Activated CD4-positive, alpha-beta T cell treated with anti-CD3 and anti-CD28 coated beads, Interleukin-2, amount 50 U/mL, for 24 hours (primary cell): ENCODE measurements around the gene POU3F3.

Source experiments
- DNase-seq, 2 donors: peaks; one replicate each; pipeline ENCODE4 v3.0.0-alpha.2; 2020; ENCODE audit warnings: low read depth in 1 of 2, low spot score in 1 of 2

The POU3F3 gene

DNA sequence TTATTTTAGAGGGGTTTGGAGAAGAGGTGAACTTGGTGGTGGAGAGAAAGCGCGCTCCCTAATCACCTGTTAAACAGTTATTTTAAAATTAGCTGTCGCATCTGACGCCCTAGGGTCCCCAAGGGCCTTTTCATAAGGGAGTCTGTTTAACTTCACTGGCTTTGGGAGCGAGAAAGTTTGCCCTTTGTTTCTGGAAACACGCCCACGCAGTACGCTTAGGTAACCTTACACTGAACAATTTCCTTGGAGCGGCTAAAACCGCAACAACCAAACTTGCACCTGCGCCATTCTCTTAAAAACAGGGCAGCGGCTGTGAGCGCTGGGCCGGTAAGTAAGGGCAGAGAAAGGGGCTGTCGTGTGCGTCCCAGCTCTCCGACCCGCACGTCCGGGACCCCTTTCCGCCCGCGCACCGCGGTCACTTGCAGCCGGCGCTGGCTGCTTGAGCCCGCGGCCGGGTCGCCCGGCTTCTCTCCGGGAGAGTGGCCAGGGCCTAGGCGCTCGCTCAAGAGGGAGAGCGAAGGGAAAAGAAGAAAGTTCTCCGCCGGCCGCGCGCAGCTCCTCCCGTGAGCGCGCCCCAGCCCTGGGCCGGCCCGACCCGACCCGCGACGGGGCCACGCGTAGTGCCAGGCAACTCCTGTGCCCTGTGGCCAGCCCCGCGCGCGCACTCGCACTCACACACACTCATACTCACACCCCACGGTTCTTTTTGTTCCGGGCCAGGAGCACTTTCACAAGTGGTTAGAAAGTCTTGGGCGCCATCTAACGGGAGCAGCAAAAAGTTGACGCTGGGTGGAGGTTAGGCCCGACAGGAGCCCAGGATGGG lies 19.2 kb downstream of the POU3F3 start:
- peak in 1 of 2 donors; percentile 35 for DNase-seq

DNA sequence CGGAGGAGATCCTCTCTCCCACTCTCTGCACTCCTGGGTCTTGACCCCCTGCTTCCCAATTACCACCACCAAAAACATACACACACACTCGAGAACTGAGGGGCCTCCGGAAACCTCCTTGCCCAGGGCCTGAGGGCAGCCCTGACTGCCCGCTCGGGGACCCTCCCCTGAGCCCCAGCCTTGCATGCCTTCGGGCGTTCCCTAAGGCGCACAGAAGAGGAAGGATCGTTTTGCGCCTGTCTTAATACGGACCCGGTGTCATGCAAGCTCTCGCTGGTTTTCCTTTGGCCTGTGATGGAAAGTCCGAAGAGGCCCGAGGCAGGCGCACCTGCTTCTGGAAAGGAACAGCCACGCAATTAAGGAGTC lies 19.8 kb downstream of the POU3F3 start:
- no peak for DNase-seq

DNA sequence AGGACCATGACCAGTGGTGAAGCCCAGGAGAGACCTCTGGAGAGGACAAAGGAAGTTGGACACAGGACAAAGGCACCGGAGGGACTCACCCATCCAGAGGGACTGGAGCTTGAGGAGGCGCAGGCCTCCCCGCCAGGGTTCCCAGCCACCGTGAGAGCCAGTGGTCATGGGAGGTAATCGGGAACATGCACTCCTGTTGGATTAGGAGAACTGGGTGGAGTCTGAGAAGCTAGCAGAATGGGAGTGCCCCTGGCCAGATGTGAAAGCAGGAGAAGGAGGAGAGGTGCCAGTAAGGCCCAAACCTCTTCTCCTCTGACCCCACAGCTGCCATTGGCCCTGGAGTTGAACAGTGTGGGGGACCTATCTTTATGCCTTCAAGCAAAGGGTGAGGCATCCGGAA lies 20.3 kb downstream of the POU3F3 start:
- DNase-seq: no peak

DNA sequence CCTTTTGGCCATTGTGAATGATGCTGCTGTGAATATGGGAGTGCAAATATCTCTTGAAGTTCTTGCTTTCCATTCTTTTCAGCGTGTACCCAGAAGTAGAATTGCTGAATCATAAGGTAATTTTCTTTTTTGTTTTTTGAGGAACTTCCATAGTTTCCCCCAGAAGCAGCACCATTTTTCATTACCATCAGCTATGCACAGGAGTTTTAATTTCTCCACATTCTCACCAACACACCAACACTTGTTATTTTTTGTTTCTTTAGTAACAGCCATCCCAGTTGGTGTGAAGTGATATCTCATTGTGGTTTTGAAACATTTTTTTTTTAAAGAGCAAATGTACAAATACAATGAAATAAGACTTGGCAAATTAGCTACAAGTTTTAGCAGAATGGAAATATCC lies 21.3 kb downstream of the POU3F3 start:
- DNase-seq: no peak

DNA sequence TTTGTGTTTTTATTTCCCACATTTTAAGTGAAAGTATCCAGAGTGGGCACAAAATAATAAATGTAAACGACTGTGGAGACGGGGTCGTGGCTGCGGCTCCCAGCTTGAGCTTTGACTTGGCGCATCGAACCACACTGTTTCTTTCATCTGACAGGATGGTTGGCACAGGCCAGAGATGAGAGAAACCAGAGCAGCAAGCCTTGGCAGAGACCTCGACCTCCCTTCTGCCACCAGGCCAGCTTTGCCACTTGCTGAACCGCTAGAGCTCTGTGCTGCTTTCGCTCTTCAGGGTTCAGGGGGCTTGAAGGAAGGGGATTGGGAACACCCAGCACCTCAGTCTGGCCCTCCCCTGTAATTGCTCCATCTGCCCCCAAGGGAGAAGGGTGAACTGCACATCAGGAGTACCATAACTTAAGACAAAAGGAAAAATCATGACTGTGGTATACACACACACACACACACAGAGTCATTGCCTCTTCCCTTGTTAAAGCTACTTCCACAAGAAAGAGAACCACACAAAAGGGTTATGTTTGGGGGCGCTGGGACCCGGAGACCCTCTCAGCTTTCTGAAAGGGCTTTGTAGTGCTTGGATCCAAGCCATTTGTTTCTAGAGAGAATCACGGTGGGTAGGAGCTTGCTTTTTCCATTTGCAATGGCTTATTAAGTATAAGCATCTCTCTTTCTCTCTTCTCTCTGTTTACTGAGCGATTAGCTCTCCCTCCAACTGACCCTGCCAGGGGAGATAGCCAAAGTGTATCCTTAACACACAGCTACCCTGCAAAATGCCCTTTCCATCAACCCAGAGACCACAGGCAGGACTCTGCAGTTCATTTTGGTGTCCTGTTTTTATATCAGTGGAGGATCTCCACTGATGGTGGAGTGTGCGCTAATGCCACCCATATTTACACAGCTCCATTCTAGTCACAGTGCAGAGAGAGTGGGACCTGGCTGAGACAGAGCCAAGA lies 23.0 kb downstream of the POU3F3 start:
- no peak for DNase-seq

DNA sequence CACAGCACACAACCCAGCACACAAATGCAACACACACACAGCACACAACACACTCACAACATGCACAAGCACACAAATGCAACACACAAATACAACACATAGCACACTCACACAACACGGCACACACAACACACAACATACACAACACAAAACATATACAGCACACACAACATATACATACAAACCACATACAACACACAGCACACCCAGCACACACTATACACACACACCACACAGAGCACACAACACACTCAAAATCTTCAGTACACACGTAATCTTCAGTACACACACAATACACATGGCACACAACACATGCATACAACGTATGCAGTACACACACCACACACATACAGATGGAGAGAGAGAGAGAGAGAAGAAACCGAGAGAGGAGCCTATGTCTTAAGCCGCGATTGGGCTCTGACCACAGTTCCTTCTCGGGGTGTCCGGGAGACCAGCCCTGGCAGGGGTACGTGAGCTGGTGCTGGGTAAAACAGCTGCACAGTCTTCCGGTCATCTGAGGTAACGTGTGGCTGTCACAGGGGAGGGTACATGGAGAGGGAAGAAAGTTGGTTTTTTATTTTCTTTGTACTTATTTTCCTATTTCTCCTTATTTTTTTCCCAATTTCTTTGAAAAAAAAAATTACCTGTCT lies 25.1 kb downstream of the POU3F3 start:
- no peak for DNase-seq

DNA sequence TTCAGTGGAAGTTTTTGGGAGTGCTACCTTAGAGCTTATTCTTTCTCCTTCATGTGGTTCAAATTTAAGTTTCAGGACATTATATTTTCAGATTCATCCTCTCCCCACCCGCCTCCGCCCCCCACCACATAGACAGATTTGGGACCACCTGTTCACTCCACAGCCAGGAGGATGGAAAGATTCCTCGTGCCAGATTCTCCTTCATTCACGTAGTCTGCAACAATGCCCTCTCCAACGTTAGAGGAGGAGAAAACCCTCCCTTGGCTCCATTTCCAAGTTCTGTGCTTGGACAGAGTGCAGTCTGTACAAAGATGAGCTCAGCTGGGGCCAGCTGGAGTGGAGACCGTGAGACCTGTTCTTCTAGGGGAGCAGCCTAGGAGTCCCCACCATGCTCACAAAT lies 26.2 kb downstream of the POU3F3 start:
- DNase-seq: no peak

DNA sequence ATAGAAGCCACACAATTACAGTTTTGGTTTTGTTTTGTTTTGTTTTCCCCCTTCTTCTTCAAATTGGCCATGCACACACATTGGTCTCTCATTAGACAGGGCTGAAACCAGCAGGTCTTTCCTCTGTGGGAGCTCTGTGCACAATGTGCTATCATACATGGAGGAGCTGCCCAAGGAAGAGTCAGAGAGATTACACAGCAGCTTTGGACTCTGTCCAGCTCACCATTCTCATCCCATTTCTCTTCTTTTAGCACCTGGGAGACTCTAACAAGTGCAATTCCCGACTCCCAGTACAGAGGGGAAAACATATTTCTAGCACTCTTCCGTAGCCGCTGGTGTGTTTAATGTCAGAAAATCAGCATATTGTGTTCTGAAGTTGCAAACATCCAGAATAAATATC lies 29.4 kb downstream of the POU3F3 start:
- no peak for DNase-seq

DNA sequence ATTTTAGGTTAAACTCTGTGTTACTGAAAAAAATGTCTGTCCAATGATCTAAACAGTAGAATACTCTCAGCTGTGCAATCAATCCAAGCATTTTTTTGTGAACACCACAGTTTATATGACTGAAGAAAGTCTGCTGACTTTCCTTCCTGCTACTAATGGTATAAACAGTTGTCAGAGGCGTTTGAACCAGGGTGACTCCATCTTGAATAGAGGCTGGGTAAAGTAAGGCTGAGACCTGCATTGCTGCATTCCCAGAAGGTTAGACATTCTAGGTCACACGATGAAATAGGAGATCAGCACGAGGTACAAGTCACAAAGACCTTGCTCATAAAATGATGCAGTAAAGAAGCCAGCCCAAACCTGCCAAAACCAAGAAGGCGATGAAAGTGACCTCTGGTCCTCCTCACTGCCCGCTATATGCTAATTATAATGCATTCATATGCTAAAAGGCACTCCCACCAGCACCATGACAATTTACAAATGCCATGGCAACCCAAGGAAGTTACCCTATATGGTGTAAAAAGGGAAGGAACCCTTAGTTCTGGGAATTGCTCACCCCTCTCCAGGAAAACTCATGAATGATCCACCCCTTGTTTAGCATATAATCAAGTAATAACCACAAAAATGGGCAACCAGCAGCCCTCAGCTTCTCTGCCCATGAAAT lies 31.3 kb downstream of the POU3F3 start:
- no peak for DNase-seq

DNA sequence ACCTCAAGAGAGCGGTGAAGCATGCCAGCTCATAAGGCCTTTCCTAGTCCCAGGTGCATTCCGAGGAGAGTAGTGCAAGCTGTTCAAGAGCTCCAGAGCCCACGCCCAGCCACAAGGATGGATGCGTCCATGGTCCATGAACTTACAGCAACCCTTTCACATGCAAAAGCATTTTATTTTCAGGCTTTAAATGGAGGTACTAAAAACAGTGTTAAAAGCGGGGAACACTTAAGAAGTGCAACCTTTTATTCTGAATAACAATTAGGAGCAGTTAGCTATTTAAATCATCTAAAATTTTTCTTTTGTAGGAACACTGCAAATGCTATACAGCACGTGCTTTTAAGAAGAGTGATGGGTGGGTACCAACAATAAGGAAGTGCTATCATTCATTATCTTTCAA lies 33.8 kb downstream of the POU3F3 start:
- no peak for DNase-seq

DNA sequence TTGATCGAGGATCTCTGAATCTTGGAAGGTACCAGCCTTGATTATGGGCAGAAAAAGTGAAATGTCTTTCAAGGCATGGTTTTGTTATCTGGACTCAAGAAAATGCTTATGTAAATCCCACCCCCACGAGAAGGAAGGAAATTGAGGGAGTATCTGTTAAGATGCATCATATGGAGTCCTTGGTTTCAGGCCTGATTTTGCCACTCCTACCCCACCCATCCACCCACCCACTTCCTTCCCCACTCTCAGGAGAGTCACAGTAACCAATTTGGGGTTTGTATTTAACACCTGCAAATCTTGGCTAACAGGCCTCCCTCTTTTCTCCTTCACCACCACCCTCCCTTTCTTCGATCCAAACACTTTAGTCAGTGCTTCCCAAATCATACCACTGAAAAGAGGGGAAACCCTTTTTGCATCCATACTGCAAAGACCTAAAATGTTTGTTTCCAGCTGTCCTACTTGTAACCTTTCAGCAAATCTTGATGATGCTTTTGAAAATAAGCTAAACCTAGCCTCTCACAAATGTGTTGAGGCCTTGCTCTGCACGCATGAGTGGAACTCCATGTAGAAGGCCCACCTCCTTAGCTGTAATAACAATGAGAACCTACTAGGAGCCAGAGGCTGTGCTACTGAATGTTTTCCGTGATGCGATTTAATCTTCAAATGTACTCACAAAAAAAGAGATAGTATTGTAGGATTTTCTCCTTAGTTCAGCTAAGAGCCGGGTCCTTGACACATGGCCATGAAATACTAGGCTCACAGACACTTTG lies 34.8 kb downstream of the POU3F3 start:
- no peak for DNase-seq

DNA sequence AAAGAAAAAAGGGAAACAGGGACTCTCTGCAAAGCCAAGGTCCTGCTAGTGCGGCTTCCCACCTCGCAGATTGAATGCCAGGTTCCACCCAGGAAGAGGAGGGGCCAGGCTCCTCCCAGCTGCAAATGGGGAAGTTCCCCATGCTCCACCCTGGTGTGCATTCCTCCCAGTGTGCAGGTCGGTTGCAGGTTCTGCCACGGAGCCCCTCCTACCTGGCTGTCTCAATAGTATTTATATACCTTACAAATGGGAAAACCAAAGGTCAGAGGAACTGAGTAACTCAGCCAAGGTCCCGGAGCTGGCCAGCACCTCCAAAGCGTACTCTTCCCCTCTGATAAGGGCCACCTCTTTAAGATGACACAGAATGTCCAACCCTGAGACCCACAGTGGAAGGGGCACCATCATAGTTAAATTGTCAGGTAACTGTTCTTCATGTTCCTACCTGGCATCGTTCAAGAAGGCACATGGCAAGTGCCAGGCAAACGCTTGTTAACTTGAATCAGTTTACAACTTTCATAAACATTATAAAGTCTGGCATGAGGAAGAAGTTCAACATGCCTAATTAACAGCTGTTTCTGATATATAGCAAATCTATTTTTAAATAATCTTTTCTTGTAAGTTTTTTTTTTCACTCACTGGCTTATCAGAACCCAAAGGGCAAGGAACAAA lies 35.5 kb downstream of the POU3F3 start:
- no peak for DNase-seq

DNA sequence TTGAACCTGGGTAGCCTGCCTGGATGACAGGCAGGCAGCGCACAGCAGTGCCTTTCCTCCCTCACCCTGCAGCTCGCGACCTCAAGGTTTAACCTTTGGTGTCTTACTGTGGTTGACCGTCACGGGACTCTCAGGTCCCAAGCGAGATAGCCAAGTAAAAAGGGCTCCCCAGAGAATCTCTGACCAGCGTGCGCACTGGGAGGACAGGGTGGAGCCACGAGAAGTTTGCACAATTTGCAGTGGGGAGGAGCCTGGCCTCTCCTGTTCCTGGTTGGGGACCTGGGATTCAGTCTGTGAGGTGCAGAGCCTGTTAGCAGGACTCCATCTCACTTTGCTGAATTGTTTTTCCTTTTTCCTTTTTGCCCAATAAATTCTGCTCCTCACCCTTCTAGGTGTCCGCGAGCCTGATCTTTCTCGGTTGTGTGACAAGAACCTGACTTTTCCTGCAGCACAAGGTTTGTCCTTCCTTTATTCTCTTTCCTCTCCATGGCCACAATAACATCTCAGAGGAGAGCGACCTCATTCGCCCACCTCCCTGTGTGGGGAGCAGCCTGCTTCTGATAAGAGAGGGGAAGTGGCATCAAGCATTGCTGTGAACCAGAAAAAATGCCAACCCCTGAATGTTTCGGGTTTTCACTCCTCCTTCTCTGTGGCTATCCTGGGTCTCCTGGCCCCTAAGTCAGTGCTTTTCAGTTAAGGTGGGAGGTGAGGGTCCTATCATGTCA lies 36.2 kb downstream of the POU3F3 start:
- no peak for DNase-seq

DNA sequence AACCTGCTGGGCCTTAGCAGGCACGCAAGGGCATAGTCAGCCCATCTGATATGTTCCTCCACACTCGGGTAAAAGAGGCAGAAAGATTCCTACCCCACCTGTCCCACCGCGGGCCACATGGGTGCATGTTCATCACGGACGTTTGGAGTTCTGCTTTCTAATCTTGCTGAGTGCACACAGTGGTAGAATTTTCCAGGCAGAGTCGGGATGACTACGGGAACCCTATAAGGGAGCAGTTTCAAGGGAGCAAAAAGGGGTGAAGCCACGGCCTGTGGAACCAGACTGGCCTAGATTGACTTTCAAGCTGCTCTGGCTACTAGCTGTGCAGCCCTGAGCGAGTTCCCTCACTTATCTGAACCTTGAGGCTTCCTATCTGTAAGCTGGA lies 36.8 kb downstream of the POU3F3 start:
- no peak for DNase-seq

DNA sequence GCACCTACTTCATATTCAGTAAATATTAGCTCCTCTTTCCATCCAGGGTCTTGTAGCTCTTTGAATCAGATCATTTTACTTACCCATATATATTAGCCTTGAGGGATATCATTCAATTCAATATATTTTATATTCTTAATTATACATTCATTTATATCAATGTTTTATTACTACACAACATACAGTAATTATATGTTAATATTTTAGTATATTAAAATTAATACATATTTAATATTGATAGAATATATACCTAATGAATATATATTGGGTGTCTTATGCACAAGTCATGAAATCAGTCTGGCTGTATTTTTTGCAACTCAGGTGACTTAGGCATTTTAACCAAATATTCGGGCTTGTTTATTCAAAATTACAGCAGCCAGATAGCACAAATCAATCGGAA lies 37.2 kb downstream of the POU3F3 start:
- DNase-seq: no peak

DNA sequence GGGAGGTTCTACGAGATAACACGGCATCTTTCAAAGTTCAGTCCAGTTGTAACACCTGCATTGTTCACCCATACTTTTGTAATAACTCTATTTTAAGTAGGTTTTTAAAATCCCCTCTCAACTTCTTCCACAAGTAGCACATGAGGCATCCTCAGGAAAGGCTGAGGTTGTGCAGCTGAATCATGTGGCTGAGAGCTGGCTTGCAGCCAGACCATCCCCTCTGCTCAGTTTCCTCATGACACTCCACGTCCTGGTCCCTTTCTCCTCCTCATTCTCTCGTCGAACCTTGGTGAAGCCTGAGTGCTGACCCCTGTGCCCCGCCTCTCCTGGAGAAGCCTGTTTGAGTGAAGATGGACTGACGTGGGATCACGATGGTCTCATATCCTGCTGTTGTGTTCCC lies 42.5 kb downstream of the POU3F3 start:
- DNase-seq: no peak

DNA sequence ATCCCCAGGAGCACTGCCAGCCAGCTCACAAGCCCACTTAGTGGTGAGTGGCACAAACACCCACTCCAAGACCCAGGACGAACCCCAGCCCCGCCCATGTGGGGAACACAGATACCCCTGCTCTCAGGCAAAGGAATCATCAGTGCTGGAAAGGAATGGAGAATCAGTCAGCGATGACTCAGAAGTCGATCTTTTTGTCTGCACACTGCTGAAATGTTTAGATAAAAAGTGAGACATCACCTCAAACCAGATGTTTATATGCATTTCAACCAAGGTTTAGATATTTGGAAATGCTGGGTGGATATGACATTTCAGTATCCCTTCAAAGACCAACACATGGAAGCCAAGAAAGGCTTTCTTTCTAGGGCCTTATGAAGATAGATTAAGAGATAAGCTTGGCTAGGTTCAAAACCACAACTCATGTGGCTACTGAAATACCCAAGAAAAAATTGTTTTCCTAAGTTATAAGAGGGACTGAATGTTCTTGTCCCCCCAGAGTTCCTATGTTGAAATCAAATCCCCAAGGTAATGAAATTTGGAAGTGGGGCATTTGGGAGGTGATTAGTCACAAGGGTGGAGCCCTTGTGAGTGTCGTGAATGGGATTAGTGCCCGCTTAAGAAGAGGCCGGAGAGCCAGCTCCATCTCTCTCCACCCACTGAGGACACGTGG lies 43.7 kb downstream of the POU3F3 start:
- DNase-seq: no peak

DNA sequence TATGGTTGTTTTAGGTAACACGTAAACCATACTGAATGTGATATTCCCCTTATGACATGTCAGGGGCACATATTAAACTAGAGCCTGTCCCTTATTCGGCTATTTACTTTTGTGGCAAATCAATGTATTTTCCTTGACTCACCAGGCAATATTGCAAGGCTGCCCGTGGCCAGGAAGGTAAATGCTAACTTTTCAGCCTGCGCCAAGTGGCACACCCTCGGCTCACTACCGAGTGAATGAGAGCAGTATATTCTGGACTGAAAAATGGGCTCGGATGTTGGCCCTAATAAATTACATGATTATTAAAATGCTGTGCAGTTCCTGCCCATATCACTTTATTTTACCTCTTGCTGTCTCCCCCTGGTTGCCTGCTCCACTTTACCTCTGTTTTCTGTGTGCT lies 46.7 kb downstream of the POU3F3 start:
- DNase-seq: no peak
